ENCODE data around the gene SH2D3C. TPM values are rescaled to one million over a fixed set of nuclear protein-coding genes. Genes with fewer than 3 reads are reported as not detected.

Gene SH2D3C
- total RNA-seq, 4 donors from 2014 or later, result 6.8 to 23.0 (median 8.4) TPM

DNA sequence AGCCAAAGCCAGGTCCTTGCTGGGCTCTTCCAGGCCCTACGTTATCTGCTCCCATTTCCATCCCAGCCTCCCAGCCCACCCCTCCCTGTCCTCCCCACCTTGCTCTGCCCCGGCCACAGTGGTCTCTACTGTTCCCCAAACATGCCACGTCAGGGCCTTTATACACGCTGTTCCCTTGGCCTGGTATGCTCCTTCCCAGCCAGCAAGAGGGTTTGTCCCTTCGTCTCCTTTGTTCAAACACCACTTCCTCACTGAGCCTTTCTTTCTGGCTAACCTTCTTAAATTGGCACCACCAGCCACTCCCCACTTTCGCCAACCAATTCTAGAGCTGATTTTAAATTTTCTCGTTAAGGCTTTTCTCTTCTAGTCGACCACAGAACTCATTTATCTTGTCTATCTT, 9.8 kb downstream of the SH2D3C start:
- TF ChIP-seq, protein P1, sequence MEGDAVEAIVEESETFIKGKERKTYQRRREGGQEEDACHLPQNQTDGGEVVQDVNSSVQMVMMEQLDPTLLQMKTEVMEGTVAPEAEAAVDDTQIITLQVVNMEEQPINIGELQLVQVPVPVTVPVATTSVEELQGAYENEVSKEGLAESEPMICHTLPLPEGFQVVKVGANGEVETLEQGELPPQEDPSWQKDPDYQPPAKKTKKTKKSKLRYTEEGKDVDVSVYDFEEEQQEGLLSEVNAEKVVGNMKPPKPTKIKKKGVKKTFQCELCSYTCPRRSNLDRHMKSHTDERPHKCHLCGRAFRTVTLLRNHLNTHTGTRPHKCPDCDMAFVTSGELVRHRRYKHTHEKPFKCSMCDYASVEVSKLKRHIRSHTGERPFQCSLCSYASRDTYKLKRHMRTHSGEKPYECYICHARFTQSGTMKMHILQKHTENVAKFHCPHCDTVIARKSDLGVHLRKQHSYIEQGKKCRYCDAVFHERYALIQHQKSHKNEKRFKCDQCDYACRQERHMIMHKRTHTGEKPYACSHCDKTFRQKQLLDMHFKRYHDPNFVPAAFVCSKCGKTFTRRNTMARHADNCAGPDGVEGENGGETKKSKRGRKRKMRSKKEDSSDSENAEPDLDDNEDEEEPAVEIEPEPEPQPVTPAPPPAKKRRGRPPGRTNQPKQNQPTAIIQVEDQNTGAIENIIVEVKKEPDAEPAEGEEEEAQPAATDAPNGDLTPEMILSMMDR (IDR thresholded peaks at IDR 0.05; ENCODE audit: low read depth), result no peak

DNA sequence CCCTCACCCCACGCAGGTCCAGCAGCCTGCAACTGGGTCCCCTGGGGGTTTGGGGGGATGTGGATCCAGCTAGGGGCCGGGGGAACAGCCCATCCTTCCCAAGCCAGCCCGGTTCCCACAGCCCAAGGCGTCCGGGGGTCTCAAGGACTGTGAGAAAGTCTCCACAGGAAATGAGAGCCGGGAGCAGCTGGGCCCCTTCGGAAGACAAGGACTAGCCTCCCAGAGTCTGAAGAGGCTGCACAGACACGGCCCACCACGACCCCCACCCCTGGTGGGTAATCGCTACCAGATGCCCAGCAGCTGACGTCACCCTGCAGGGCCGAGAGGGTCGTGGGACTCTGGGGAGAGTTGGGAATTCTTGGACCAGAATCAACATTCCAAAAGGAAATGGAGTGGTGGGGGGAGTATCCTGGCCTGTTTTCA, 10.5 kb downstream of the SH2D3C start:
- TF ChIP-seq, protein P1 (IDR thresholded peaks at IDR 0.05; ENCODE audit: low read depth), result no peak

DNA sequence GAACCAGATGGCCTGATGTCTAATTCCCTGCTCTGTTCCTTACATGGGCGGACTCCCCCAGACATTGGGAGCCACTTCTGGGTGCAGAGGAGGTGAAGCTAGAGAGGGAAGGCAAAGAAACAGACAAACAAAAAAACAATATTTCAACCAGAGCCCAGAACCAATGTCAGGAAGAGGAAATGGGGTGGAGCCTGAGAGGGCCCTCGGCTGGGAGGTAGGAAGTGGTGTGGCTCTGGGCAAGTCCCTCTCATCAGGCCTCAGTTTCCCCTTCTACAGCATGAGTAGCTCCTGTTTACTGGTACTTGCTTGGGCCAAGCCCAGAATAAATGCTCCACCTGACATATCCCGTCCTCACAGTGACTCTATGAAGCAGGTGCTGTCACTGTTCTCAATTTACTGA, 11.1 kb downstream of the SH2D3C start:
- TF ChIP-seq, protein P1 (IDR thresholded peaks at IDR 0.05; ENCODE audit: low read depth), result no peak

DNA sequence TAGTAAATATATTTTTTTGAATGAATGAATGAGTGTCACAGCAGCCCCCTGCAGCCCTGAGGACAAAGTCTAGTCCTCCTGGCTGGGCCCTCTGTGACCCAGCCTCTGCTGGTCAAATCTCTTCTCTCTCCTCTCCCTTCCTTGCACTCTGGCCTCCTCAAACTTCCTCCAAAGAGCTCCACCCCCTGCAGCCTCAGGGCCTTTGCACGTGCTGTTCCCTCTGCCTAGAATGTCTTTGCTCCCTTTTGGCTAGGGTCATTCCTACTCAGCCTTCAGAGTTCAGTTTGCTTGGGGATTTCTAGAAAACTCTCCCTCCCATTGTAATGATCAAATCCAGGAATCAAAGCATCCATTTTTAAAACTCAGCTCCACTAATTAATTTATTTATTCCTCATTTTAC, 13.0 kb downstream of the SH2D3C start:
- TF ChIP-seq, protein P1 (IDR thresholded peaks at IDR 0.05; ENCODE audit: low read depth), result no peak

DNA sequence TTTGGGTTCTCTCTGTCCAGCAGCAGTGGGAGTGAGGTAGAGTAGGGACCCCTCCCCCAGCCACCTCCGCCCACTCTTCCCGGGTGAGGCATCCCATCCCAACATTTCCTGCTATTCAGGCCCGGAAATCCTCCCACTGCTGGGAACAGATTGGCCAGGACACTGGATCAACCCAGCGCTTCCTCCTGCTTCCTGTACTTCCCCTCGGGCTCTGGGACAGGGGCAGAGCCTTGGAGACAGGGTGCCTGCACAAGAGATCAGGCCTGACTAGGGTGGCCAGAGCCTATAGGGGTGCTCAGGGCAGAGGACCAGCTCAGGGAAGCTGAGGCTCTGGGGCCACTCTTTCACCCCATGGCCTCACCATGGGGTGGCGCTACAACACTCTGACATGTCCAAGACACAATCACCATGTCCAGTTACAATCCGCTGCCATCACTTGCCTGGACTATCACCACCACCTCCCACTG, 14.5 kb downstream of the SH2D3C start:
- TF ChIP-seq, protein P1 (IDR thresholded peaks at IDR 0.05; ENCODE audit: low read depth), result no peak

DNA sequence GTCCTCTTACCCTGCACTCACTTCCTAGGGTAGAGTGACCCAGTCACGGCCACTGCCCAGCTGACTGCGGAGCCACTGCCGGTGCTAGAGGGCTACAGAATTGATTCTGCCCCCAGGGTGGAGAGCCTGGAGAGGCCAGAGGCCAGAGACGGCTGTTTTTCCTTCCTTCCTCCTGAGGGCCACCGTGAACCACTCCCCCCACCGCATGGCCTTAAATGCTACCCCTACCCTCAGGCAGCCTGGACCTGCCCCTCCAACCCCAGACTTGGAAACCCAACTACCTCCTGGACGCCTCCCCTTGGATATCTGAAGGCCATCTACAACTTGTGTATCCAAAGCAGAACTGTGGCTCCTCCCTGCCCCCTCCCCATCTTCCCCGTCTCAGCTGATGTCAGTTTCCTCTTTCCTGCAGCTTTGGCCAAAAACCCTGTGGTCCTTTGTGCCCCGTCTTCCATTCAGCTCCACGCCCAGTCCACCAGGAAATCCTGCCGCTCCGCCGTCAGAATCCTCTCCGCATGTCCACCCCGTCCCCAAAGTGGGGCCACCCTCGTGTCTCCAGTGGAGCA, 16.3 kb downstream of the SH2D3C start:
- TF ChIP-seq, protein P1 (IDR thresholded peaks at IDR 0.05; ENCODE audit: low read depth), result no peak

DNA sequence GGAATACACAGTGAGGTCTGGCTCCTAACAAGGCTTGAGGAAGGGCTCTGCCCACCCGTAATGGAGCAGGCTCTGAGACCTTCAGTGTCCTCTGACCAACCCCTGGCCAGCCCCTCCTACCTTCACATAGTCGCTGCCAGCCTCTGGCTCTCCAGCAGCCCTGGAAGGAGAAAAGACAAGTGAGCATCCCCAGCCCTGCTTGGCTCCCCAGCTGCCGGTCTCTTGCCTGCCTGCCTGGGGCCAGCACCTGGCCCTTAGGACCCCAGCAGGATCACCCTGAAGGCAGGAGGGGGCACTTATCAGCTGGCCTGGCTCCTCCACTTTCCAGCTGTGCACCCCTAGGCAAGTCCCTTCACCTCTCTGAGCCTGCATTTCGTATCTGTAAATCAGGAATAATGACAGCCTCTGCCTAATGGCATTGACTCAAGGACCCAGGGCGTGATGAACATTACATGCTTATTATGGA, 16.9 kb downstream of the SH2D3C start:
- TF ChIP-seq, protein P1 (IDR thresholded peaks at IDR 0.05; ENCODE audit: low read depth), result no peak
